Activated CD4-positive, CD25-positive, alpha-beta regulatory T cell treated with anti-CD3 and anti-CD28 coated beads, Interleukin-2, amount 50 U/mL, for 16 hours (primary cell): ENCODE results near the gene ADCY9.
"Not testable (repeated sequence)": the region's sequence is repeated elsewhere in the genome, so short reads cannot be mapped to it uniquely, and the experiment has no call there.

ENCODE experiments used
- DNase-seq: peaks from one replicate; pipeline ENCODE4 v3.0.0-alpha.2; 2020; ENCODE audit warnings: low read depth, low spot score

The ADCY9 gene

GRCh38 chr16:3977376-3977775 lies 138.9 kb downstream of the ADCY9 start:
- DNase-seq: no peak

DNA sequence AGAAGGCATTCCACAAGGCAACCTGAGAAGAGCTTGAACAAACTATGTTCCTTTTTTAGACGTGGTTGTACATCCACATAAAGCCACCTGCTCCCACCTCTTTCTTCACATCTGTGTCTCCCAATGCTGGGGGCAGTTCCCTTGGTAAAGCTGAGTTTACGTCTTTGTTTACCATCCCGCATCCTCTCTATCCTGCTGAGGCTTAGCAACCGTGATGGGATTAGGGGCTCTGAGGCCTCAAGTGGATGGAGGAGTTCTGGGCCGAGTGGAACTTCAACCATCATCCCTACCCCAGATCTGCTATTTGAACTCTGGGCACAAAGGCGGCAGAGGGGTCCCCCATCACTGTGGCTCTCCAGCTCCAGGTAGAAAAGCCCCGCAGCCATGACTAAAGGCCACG lies 141.5 kb downstream of the ADCY9 start:
- DNase-seq: no peak

DNA sequence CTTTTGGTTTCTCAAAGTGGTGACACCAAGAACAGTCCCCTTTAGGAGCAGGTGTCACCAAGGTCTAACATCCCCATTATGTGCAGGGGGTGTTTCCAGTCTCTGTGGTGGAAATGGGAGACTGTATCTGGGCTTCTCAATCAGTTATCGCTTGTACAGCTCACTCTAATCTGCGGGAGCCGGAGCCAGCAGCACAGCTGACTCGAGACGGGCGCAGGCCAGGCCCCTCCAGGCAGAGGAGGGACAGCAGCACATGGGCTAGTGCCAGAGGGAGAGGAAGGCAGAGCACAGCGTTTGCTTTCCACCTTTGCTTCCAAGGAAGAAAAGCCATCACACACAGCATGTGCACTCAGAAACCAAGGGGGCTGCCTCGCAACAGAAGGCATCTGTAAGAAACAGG lies 144.5 kb downstream of the ADCY9 start:
- DNase-seq: no peak

- DNase-seq: no peak
Observed at GRCh38 chr16:3971261-3971660, 145.0 kb downstream of the ADCY9 start.

DNA sequence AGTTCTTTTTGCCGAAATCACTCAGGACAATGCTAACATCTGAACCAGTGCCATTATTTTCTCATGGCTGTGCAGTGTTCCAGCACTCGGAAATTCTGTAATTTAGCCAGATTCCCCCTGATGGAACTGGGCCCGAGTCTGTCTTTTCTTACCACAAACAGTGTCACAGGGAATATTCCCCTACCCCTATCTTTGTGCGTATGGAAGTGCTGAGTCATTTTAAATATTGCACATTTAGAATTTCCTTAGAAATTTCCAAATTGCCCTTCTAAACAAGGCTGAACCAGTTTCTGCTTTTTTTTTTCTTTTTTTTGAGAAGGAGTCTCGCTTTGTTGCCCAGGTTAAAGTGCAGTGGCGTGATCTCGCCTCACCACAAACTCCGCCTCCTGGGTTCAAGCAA lies 147.7 kb downstream of the ADCY9 start:
- no peak for DNase-seq

DNA sequence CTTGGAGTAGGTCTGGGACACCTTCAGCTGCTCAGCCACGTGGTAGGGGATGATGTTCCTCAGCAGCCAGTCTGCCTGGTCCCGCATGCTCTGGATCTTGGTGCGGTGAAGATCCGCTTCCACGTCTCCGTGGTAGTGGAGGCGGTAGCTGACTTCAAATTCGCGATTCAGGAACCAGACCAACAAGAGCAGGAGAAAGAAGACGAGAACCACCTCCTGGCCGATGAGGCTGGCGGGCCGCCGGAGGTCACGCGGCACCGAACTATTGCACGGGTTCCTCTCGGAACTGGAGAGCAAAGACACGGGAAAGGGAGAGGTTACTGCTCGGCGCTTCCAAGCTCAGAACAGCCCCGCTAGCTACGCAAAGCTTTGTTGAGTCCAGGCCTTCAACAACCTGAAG lies 149.6 kb downstream of the ADCY9 start:
- no peak for DNase-seq

- no peak for DNase-seq
Observed at GRCh38 chr16:3965781-3966582, 150.3 kb downstream of the ADCY9 start.

GRCh38 chr16:3965306-3965705 lies 150.9 kb downstream of the ADCY9 start:
- no peak for DNase-seq

DNA sequence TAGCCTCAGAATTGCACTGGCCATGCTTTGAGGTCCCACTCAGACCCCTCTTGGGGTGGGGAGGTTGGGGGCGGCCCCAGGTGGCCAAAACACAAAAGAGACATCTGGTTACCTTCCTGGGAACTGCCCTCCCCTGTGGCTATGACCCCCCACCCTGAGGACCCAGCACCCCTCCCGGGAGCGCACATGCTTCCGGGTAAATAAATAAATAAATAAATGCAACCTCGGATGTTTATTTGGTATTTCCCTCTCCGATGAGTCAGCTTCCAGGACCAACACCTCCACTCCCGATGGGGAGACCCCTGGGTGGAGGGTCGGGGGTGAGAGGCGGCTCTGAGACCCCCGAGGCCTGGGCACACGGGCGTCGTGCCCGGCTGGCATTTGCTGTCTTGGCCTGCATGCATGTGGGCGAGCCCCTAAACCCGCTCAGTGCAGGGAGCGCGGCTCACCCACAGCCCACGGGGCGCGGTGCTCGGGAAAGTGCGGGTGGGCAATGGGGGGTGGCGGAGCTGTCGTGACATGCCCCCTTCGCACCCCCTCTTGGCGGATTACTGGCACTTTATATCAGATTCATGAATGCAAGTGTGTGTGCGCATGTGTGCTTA lies 151.5 kb downstream of the ADCY9 start:
- no peak for DNase-seq

- no peak for DNase-seq
Observed at GRCh38 chr16:3963886-3964685, 152.2 kb downstream of the ADCY9 start.

GRCh38 chr16:3963203-3963602 lies 153.0 kb downstream of the ADCY9 start:
- no peak for DNase-seq

- DNase-seq: no peak
Observed at GRCh38 chr16:3961449-3961849, 154.8 kb downstream of the ADCY9 start.

DNA sequence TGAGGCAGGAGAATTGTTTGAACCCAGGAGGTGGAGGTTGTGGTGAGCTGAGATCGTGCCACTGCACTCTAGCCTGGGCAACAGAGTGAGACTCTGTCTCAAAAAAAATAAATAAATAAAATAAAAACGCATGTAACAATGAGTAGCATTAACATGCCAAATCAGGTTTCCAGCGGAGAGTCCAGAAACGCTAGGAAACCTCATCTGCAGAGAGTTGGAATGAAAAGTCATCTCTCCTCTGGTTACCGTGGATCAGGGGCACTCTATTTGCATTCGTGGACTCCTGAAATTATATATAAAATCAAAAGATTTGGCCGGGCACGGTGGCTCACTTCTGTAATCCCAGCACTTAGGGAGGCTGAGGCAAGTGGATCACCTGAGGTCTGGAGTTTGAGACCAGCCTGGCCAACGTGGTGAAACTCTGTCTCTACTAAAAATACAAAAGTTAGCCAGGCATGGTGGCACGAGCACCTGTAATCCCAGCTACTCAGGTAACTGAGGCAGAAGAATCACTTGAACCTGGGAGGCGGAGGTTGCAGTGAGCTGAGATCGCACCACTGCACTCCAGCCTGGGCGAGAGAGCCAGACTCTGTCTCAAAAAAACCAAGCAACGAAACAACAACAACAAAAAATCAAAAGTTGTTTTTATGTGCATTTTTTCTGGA lies 156.2 kb downstream of the ADCY9 start:
- DNase-seq: not testable (repeated sequence)

GRCh38 chr16:3959148-3959547 lies 157.1 kb downstream of the ADCY9 start:
- DNase-seq: no peak

DNA sequence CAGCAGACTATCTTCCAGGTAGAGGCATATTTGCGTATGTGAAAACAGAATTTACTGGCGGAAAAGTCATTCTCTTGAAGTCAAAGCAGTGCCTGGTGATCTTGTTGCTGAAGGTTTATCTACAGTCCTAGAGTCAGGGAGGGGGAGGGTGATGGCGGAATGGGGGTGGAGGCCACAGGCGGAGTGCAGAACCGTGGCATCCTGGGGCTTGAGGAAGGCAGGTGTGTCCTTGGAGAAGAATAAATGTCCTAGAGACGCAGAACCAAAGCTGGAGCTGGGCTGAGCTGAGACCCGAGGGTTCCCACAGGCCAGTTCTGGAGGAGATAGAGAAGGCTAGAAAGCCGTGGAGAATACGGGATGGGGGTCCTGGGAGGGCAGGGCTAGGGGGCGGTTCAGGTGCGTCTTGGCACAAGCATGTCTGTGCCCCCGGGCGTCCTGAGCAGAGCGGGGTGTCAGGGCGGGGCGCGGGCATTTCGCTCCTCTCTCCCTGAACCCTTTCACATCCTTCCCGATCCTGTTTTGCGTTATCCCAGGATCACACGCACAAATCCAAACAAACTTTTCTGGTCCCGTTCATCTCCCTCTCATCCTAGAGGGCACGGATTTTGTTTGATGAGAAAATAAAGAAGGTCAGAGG lies 158.8 kb downstream of the ADCY9 start:
- DNase-seq: no peak

DNA sequence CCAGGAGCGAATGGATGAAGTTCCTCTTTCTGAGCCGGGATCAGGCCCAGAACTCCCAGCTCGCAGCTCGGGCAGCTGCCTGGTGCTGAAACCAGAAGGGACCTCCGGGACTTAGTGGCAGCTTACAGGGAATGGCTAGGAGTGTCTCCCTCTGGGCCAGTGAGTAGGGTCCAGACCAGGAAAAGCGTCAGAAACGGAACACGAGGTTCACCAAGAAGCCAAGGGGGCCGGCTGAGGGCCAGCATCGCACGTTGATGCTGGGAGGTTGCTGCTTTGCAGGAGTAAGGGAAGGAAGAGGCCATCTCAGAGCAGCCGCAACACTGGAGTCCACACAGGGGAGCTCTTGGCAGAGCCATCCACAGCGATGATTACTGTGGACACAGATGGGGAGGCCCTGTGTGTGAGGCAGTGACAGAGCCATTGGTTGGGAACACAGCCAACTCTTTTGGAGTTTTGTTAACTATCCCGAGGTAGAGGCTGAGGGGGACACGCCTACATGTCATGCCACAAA lies 161.8 kb downstream of the ADCY9 start:
- no peak for DNase-seq

DNA sequence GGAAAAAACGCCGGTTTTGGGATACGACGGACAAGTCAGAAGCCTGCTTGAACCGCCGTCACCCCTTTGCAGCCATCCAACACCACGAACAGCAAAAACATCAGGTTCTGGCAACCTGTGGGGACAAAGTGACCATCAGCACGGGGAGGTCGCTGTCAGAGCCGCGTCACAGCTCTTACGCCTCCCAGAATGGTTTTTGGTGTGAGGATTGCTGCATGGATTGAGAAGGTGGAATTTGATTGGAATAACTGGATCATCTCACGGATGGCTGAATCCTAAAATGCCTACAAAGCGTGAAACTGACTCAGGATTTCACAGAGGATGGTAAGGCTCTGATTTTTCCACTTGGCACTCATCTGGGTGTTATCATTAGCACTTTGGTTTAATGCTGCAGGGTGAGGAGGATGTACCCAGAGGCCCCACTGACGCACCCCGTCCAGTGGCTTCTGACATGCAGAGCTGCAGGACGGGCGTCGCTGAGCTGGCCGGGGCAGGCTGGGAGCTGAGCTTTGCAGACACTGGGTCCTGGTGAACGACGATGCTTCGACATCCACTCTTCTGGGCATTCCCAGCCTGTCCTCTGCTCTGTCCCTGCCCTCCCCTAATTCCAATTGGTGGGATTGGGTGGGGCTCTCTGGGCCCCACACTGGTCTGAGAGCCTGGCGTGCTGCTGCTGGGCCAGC lies 162.4 kb downstream of the ADCY9 start:
- no peak for DNase-seq

- DNase-seq: no peak
Observed at GRCh38 chr16:3952737-3953131, 163.5 kb downstream of the ADCY9 start.

DNA sequence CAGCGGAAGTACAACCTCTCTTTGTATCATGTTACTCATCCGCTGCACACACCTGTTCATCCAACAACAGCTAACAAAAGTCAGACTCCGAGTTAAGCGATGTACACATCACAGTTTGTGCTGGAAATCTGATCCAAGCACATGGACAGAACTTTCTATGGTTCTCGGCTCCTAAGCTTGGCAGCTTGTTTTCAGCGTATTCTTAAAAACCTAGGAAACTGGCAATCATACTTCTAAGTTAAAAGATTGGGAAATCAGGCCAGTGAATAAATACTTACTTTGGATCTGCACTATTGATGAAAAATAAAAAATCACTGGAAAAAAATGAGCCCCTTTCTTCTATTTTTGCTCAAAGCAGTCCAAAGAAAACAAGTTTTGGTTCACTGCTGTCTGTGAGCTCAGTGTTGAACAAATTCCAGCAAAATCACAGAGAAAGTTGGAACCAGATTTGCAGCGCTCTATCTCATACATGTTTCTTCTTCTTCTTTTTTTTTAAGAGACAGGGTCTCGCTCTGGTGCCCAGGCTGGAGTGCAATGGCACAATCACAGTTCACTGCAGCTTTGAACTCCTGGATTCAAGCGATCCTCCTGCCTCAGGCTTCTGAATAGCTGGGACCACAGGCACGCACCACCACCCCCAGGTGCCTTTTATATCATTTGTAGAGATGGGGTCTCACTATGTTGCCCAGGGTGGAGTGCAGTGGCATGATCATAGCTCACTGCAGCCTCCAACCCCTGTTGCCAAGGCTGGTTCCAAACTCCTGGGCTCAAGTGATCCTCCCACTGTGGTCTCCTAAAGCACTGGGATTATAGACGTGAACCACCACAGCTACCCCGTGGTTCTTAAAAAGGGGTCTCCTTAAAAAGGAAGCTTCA lies 164.1 kb downstream of the ADCY9 start:
- no peak for DNase-seq

DNA sequence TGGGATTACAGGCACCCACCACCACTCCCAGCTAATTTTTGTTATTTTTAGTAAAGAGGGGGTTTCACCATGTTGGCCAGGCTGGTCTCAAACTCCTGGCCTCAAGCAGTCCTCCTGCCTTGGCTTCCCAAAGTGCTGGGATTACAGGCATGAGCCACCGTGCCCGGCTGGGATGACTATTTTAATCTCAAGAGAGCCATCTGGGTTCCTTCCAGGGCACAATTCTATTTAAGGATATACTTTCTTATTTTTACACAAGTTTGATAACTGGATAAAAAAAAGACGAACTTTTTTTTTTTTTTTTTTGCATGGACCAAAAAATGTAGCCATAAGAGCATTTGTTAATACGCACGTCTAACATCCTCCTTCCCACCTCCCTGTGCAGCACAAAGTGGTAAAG lies 164.9 kb downstream of the ADCY9 start:
- DNase-seq: not testable (repeated sequence)
